ENCODE results near the gene PTPN7.
"Not testable (repeated sequence)": the region's sequence is repeated elsewhere in the genome, so short reads cannot be mapped to it uniquely, and the experiment has no call there.

DNA sequence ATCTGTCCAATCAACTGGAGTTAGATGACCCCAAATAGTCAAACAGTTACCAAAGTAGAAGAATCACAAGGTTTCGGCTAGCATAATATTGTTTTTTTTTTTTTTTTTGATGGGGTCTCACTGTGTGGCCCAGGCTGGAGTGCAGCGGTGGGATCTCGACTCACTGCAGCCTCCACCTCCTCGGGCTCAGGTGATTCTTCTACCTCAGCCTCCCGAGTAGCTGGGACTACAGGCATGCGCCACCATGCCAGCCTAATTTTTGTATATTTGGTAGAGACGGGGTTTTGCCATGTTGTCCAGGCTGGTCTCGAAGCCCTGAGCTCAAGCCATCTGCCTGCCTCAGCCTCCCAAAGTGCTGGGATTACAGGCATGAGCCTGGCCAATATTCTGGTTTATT is 14.7 kb downstream of the PTPN7 start:
- TF ChIP-seq, protein P1, sequence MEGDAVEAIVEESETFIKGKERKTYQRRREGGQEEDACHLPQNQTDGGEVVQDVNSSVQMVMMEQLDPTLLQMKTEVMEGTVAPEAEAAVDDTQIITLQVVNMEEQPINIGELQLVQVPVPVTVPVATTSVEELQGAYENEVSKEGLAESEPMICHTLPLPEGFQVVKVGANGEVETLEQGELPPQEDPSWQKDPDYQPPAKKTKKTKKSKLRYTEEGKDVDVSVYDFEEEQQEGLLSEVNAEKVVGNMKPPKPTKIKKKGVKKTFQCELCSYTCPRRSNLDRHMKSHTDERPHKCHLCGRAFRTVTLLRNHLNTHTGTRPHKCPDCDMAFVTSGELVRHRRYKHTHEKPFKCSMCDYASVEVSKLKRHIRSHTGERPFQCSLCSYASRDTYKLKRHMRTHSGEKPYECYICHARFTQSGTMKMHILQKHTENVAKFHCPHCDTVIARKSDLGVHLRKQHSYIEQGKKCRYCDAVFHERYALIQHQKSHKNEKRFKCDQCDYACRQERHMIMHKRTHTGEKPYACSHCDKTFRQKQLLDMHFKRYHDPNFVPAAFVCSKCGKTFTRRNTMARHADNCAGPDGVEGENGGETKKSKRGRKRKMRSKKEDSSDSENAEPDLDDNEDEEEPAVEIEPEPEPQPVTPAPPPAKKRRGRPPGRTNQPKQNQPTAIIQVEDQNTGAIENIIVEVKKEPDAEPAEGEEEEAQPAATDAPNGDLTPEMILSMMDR (IDR thresholded peaks at IDR 0.05; ENCODE audit: low read depth, low read length), result not testable (repeated sequence)
- TF ChIP-seq POLR2A (IDR thresholded peaks at IDR 0.05; ENCODE audit: extremely low read depth, insufficient read length); MAX (IDR thresholded peaks at IDR 0.05; ENCODE audit: low read depth, low read length): not testable (repeated sequence)
